ENCODE results near the gene PPRC1. TPM values are rescaled to one million over a fixed set of nuclear protein-coding genes. Genes with fewer than 3 reads are reported as not detected.
A peak's percentile ranks its signal among the peaks of the same experiment; 100 is the strongest.

The PPRC1 gene
- total RNA-seq, 1 donor from 2014 or later: 38.3 TPM

DNA sequence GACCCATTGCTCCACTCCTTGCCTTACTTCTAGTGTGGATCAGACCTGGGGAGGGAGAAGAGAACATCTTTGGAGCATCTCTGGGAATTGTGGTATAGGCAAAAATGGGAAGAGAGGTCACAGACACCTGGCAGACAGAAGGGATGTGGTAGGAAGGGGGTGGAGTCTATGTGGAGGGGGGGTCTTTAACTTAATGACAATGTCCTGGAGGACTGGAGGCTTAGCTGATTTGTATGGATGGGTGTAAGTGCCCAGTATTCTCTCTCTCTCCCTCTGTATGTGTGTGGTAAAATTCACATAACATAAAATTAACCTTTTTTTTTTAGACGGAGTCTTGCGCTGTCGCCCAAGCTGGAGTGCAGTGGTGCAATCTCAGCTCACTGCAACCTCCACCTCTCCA, 9.6 kb upstream of the PPRC1 start:
- no peak for TF ChIP-seq CTCF (IDR thresholded peaks at IDR 0.05)
- Histone ChIP-seq H3K4me3 (no peak overlapping the region), H3K36me3 (no peaks in the 10 kb centered on the region), H3K27me3 (no peaks in the 10 kb centered on the region), H3K9me3 (no peaks in the 10 kb centered on the region), H3K4me1 (peaks cover 13% of the 10 kb centered on the region), H3K27ac (peak overlapping the region; percentile 99)
- intact Hi-C loops (cut with DNase I): no loop called here
- DNase-seq (no peak), ATAC-seq (no peak)

GRCh38 chr10:102131286-102132170, 1.3 kb upstream of the PPRC1 start:
- Histone ChIP-seq H3K36me3 (no peaks in the 10 kb centered on the region), H3K27me3 (no peaks in the 10 kb centered on the region), H3K27ac (peak overlapping the region; percentile 97), H3K4me1 (peaks cover 27% of the 10 kb centered on the region), H3K4me3 (no peak overlapping the region), H3K9me3 (no peaks in the 10 kb centered on the region)
- DNase-seq: no peak
- ATAC-seq: no peak
- intact Hi-C loops (cut with DNase I): no loop called here
- TF ChIP-seq CTCF (IDR thresholded peaks at IDR 0.05): no peak

DNA sequence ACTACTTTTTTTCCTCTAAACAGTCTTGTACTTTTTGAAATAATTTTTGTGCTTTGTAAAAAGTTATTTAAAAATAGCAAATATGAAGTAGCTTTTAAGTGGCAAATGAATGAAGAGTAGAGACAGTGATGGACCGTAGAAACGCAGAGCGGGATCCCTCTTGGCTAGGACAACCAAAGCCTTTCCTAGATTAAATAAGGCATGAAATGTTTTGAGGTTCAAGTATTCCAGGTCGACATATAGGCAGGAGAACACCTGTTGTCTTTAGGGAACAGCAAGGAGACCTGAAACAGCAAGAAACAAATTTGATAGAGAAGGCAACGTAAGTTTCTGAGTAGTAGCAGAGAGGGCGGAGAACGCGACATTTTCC, 662 bp upstream of the PPRC1 start:
- no peaks in the 10 kb centered on the region for H3K27me3 ChIP-seq
- H3K4me3 ChIP-seq: peak overlapping the region; percentile 98
- no peaks in the 10 kb centered on the region for H3K36me3 ChIP-seq
- peak overlapping the region; percentile 97 for H3K27ac ChIP-seq
- DNase-seq (no peak), ATAC-seq (no peak)
- peaks cover 27% of the 10 kb centered on the region for H3K4me1 ChIP-seq
- intact Hi-C loops (cut with DNase I): no loop called here
- H3K9me3 ChIP-seq: no peaks in the 10 kb centered on the region
- TF ChIP-seq CTCF (IDR thresholded peaks at IDR 0.05): no peak

- DNase-seq: peak; percentile 90
- peak overlapping the region; percentile 97 for H3K27ac ChIP-seq
- H3K4me3 ChIP-seq: peak overlapping the region; percentile 98
- TF ChIP-seq CTCF (IDR thresholded peaks at IDR 0.05): no peak
- peak; percentile 60 for ATAC-seq
- peaks cover 27% of the 10 kb centered on the region for H3K4me1 ChIP-seq
- peaks cover 10% of the 10 kb centered on the region for H3K36me3 ChIP-seq
- H3K27me3 ChIP-seq: no peaks in the 10 kb centered on the region
- no peaks in the 10 kb centered on the region for H3K9me3 ChIP-seq
- intact Hi-C loops (cut with DNase I): no loop called here
Observed at GRCh38 chr10:102133373-102134195, 744 bp downstream of the PPRC1 start.

- peaks cover 18% of the 10 kb centered on the region for H3K36me3 ChIP-seq
- no peaks in the 10 kb centered on the region for H3K27me3 ChIP-seq
- DNase-seq: no peak
- peak overlapping the region; percentile 97 for H3K27ac ChIP-seq
- TF ChIP-seq CTCF (IDR thresholded peaks at IDR 0.05): no peak
- peaks cover 27% of the 10 kb centered on the region for H3K4me1 ChIP-seq
- H3K4me3 ChIP-seq: peak overlapping the region; percentile 98
- ATAC-seq: no peak
- intact Hi-C loops (cut with DNase I): no loop called here
- no peaks in the 10 kb centered on the region for H3K9me3 ChIP-seq
Observed at GRCh38 chr10:102134416-102134815, 1.6 kb downstream of the PPRC1 start.
